ENCODE data around the gene PLS3. TPM values are rescaled to one million over a fixed set of nuclear protein-coding genes. Genes with fewer than 3 reads are reported as not detected.

The PLS3 gene
- total RNA-seq, 1 donor from 2014 or later = 42.7 TPM

DNA sequence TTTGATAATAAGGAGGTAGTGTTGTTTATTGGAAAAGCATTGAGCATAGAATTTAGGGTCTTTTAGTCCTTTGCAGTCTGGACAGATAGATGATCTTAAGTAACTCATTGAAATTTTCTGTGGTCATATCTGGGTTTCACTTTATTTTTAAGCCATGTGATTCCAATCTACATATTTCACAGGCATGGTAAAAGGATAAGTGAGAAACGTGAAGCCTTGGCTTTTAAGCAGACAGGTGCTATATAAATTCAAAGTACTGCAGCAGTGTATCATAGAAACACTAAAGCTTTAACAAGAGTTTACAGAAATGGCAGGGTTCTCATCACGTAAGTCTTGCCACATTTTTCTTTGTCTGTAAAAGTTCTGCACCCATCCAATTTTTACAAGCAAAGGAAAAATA, 4.9 kb downstream of the PLS3 start:
- Histone ChIP-seq H3K27ac (replicated peaks) (no peak overlapping the region), H3K4me3 (no peak overlapping the region), H3K4me1 (peaks cover 55% of the 10 kb centered on the region), H3K36me3 (no peaks in the 10 kb centered on the region), H3K9me3 (replicated peaks) (no peaks in the 10 kb centered on the region), H3K27me3 (ENCODE audit: low read depth) (no peaks in the 10 kb centered on the region)
- TF ChIP-seq, protein P1, sequence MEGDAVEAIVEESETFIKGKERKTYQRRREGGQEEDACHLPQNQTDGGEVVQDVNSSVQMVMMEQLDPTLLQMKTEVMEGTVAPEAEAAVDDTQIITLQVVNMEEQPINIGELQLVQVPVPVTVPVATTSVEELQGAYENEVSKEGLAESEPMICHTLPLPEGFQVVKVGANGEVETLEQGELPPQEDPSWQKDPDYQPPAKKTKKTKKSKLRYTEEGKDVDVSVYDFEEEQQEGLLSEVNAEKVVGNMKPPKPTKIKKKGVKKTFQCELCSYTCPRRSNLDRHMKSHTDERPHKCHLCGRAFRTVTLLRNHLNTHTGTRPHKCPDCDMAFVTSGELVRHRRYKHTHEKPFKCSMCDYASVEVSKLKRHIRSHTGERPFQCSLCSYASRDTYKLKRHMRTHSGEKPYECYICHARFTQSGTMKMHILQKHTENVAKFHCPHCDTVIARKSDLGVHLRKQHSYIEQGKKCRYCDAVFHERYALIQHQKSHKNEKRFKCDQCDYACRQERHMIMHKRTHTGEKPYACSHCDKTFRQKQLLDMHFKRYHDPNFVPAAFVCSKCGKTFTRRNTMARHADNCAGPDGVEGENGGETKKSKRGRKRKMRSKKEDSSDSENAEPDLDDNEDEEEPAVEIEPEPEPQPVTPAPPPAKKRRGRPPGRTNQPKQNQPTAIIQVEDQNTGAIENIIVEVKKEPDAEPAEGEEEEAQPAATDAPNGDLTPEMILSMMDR (IDR thresholded peaks at IDR 0.05; ENCODE audit: borderline replicate concordance) = no peak
- no peak for DNase-seq
- intact Hi-C loops (cut with micrococcal nuclease) = no loop called here

DNA sequence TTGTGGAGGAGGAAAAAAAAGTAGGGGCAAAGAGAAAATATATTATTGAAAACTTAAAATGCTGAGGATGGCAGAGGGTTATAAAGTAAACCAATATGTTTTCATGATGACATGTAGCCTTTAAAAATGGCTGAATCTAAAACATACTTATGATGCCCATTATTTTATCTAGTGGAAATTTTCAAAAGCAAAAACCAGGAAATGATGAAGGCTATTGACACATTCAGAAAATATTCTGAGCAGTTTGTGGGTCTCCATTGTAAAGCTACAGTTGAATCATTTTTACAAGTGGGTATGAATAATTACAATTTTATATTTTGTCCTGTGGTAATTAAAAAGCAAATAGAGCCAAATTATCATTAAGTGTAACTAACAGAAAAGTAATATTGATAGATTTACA, 10.7 kb downstream of the PLS3 start:
- peaks cover 30% of the 10 kb centered on the region for H3K4me1 ChIP-seq
- intact Hi-C loops (cut with micrococcal nuclease) = no loop called here
- H3K27ac ChIP-seq (replicated peaks) = peak overlapping the region; percentile 23
- no peaks in the 10 kb centered on the region for H3K9me3 ChIP-seq (replicated peaks)
- peaks cover 6% of the 10 kb centered on the region for H3K36me3 ChIP-seq
- no peak for DNase-seq
- TF ChIP-seq, protein P1 (IDR thresholded peaks at IDR 0.05; ENCODE audit: borderline replicate concordance) = no peak
- H3K27me3 ChIP-seq (ENCODE audit: low read depth) = no peaks in the 10 kb centered on the region
- H3K4me3 ChIP-seq = no peak overlapping the region

DNA sequence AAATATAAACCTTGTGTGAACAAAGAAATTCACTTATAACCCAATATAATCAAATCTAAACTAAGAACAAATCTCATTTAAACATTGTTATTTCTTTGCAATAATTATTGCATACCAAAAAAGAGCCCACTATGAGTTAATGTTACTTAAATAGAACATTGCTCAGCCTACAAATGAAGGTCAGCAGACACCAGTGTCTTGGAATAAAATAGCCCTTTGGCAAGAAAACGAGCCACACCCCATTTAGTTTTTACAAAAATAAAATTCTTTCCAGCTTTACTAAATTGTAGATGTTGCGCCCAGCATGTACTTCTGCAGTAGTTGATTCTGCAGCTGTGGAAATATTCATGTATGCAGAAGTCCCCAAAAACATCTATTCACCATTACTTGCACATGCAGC, 12.2 kb downstream of the PLS3 start:
- Histone ChIP-seq H3K27ac (replicated peaks) (peak overlapping the region; percentile 68), H3K36me3 (peaks cover 6% of the 10 kb centered on the region)

DNA sequence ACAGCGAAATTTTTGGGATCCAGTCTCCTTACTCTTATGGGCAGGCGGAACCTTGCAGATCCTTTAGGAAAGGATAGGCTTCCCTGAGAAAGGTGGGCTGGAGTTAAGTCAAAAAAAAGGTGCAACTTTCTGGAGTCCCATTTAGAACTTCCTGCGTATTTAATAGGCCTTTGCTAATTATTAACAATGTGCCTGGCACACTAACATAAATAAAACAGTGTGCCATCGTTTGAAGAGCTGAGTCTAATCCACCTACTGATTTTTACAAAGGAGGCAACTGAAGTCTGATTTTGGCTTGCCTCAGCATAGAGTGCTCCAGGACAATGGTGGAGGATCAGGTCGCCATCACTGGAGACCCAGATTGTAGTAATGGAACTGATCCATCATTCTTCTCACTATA, 15.7 kb downstream of the PLS3 start:
- intact Hi-C loops (cut with micrococcal nuclease) = no loop called here
- no peak for DNase-seq
- TF ChIP-seq, protein P1 (IDR thresholded peaks at IDR 0.05; ENCODE audit: borderline replicate concordance) = no peak

More for the DNA sequence above, 12.2 kb downstream of the PLS3 start:
- Histone ChIP-seq H3K9me3 (replicated peaks) (no peaks in the 10 kb centered on the region), H3K27me3 (ENCODE audit: low read depth) (no peaks in the 10 kb centered on the region), H3K4me1 (peaks cover 30% of the 10 kb centered on the region), H3K4me3 (no peak overlapping the region)
- DNase-seq = no peak
- intact Hi-C loops (cut with micrococcal nuclease) = no loop called here
- TF ChIP-seq, protein P1 (IDR thresholded peaks at IDR 0.05; ENCODE audit: borderline replicate concordance) = no peak

DNA sequence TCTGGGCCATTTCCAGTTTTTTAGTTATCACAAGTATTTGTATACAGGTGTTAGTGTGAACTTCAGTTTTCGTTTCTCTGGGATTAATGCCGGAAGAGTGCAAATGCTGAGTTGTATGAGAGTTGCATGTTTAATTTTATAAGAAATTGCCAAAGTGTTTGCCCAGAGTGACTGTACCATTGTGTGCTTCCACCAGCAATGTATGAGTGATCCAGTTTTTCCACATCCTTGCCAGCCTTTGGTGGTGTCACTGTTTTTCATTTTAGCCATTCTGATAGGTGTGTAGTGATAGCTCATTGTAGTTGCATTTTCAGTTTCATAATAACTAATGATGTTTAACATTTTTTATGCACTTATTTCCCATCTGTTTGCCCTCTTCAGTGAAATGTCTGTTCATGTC, 18.4 kb downstream of the PLS3 start:
- H3K27ac ChIP-seq (replicated peaks) = peak overlapping the region; percentile 78
- peaks cover 40% of the 10 kb centered on the region for H3K4me1 ChIP-seq
- peaks cover 6% of the 10 kb centered on the region for H3K36me3 ChIP-seq
- H3K4me3 ChIP-seq = no peak overlapping the region
- H3K27me3 ChIP-seq (ENCODE audit: low read depth) = no peaks in the 10 kb centered on the region
- TF ChIP-seq, protein P1 (IDR thresholded peaks at IDR 0.05; ENCODE audit: borderline replicate concordance) = no peak
- DNase-seq = no peak
- H3K9me3 ChIP-seq (replicated peaks) = no peaks in the 10 kb centered on the region
- intact Hi-C loops (cut with micrococcal nuclease) = no loop called here

More for the DNA sequence above, 15.7 kb downstream of the PLS3 start:
- H3K27me3 ChIP-seq (ENCODE audit: low read depth) = no peaks in the 10 kb centered on the region
- no peaks in the 10 kb centered on the region for H3K9me3 ChIP-seq (replicated peaks)
- peaks cover 6% of the 10 kb centered on the region for H3K36me3 ChIP-seq
- no peak overlapping the region for H3K27ac ChIP-seq (replicated peaks)
- H3K4me1 ChIP-seq = peaks cover 36% of the 10 kb centered on the region
- H3K4me3 ChIP-seq = no peak overlapping the region
